ENCODE data around the gene SLC24A3.

The SLC24A3 gene

GRCh38 chr20:19562426-19562825 is 350.0 kb downstream of the SLC24A3 start:
- no peak for TF ChIP-seq CTCF (conservative IDR thresholded peaks at IDR 0.05; ENCODE audit: low read length)
- no peak for DNase-seq (ENCODE audit: low read depth)
- H3K4me3 ChIP-seq (ENCODE audit: low read length), result no peak overlapping the region

GRCh38 chr20:19564261-19564660 is 351.8 kb downstream of the SLC24A3 start:
- TF ChIP-seq CTCF (conservative IDR thresholded peaks at IDR 0.05; ENCODE audit: low read length), result no peak
- no peak for DNase-seq (ENCODE audit: low read depth)
- H3K4me3 ChIP-seq (ENCODE audit: low read length), result no peak overlapping the region

- no peak overlapping the region for H3K4me3 ChIP-seq (ENCODE audit: low read length)
- no peak for DNase-seq (ENCODE audit: low read depth)
- TF ChIP-seq CTCF (conservative IDR thresholded peaks at IDR 0.05; ENCODE audit: low read length), result no peak
Measured at GRCh38 chr20:19565736-19566135, 353.3 kb downstream of the SLC24A3 start.

GRCh38 chr20:19566226-19566945 is 353.9 kb downstream of the SLC24A3 start:
- TF ChIP-seq CTCF (conservative IDR thresholded peaks at IDR 0.05; ENCODE audit: low read length), result no peak
- H3K4me3 ChIP-seq (ENCODE audit: low read length), result no peak overlapping the region
- DNase-seq (ENCODE audit: low read depth), result peak; percentile 22

GRCh38 chr20:19568128-19568527 is 355.7 kb downstream of the SLC24A3 start:
- no peak for TF ChIP-seq CTCF (conservative IDR thresholded peaks at IDR 0.05; ENCODE audit: low read length)
- no peak for DNase-seq (ENCODE audit: low read depth)
- H3K4me3 ChIP-seq (ENCODE audit: low read length), result no peak overlapping the region

- no peak for TF ChIP-seq CTCF (conservative IDR thresholded peaks at IDR 0.05; ENCODE audit: low read length)
- no peak overlapping the region for H3K4me3 ChIP-seq (ENCODE audit: low read length)
- DNase-seq (ENCODE audit: low read depth), result no peak
Measured at GRCh38 chr20:19571996-19572395, 359.6 kb downstream of the SLC24A3 start.

GRCh38 chr20:19577692-19578091 is 365.2 kb downstream of the SLC24A3 start:
- no peak overlapping the region for H3K4me3 ChIP-seq (ENCODE audit: low read length)
- DNase-seq (ENCODE audit: low read depth), result no peak
- TF ChIP-seq CTCF (conservative IDR thresholded peaks at IDR 0.05; ENCODE audit: low read length), result no peak

Measured in AG10803 (cell line).